ENCODE data around the gene APBA2.
A peak's percentile ranks its signal among the peaks of the same experiment; 100 is the strongest.

The APBA2 gene

DNA sequence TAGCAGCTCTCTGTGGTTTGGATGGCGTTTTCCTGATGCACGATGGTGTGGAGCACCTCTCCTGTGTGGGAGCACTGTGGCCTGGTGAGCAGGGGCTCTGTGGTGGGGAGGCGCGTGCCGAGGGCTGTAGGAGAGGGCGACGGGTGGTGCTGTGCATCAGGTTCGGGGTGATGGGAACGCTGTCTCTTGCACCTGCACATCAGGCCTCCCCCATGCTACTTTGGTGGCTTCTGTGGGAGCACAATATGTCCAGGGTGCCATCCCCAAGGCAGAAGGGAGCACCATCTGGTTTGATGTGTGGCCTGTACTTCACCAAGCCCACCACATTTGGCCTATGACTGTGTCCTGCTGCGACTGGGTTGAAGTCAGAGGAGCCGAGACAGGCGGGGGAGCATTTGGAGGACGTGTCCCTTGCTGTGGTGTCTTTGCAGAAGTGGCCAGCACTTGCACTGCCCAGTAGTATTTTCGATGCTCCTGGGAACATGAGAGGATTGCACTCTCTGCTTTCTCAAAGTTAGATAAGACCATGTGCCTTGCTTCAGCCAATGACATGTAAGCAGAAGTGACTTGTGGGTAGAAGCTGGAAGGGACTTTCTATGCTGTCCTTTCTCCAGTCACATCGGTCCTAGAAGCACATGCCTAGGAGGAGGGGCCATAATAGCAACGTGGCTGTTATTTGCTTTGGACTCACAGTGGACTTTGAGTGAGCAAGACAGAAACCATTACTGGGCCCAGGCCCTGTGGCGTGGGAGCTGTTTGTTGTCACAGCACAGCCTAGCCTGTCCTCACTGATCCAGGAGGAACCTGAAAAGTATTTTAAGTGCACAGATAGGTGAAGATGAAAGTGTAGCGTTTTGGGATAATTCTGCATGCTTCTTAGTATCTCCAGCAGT is 72.1 kb downstream of the APBA2 start:
- no peak for DNase-seq (ENCODE audit: low read depth in 3 of 3)

- DNase-seq (ENCODE audit: low read depth in 3 of 3), result no peak
Measured at GRCh38 chr15:28959326-28959725, 73.6 kb downstream of the APBA2 start.

DNA sequence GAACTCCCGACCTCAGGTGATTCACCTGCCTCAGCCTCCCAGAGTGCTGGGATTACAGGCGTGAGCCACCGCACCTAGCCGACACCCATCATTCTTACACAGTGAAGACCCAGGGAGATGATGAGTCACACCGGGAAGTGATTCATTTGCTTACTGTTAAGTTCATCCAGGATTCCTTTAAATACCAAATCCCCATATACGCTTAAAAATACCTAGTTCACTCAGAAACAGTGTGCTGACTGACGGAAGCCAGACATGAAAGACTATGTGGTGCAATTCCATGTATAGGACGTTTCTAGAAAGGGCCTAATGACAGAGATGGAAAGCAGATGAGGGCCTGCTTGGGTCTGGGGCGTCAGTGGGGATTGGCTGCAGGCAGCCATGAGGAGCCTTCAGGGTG is 75.2 kb downstream of the APBA2 start:
- DNase-seq (ENCODE audit: low read depth in 3 of 3), result no peak

DNA sequence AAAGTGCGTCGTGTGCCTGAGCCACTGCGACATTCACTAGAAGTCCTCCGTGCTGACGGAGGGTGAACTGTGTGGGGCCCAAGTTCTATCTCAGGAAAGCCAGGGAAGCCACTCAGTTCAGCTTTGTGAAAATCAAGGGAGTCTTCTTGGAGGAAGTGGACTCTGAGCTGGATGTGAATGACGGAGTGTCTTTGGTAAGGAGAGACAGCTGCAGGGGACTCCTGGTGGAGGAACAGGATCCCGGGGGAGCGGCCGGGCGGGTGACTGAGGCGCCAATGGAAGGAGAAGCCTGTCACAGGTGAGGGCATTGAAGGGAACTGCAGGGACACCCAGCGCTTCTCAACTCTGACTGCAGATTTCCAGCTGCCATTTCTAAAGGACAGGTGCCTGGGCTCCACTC is 75.6 kb downstream of the APBA2 start:
- DNase-seq (ENCODE audit: low read depth in 3 of 3), result no peak

- DNase-seq (ENCODE audit: low read depth in 3 of 3), result no peak
Measured at GRCh38 chr15:28962851-28963710, 77.3 kb downstream of the APBA2 start.

- no peak for DNase-seq (ENCODE audit: low read depth in 3 of 3)
Measured at GRCh38 chr15:28963711-28964081, 77.9 kb downstream of the APBA2 start.

DNA sequence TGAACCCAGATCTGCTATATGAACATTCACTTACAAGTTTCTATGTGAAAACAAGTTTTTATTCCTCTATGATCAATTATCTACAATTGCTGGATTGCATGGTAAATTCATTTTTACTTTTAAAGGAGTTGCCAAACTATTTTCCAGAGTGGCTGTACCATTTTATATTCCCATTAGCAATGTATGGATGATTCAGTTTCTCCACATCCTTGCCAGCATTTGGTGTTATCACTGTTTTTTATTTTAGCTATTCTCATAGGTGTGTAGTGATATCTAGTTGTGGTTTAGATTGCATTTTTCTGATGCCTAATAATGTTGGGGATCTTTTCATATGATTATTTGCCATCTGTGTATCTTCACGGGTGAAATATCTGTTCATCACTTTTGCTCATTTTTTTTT is 78.3 kb downstream of the APBA2 start:
- DNase-seq (ENCODE audit: low read depth in 3 of 3), result no peak

- DNase-seq (ENCODE audit: low read depth in 3 of 3), result no peak
Measured at GRCh38 chr15:28967066-28967465, 81.3 kb downstream of the APBA2 start.

DNA sequence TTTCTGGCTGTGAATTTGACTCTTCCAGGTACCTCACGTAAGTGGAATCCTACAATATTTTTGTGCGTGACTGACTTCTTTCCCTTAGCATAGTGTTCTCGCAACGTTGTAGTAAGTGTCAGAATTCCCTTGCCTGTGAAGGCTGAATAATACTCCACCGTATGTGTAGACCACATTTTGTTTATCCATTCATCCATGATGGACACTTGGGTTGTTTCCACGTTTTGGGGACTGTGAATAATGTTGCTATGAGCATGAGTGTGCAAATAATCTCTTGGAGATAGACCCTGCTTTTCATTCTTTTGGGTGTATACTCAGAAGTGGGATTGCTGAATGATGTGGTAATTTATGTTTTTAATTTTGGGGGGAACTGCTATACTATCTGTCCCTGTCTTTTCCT is 82.2 kb downstream of the APBA2 start:
- no peak for DNase-seq (ENCODE audit: low read depth in 3 of 3)

- no peak for DNase-seq (ENCODE audit: low read depth in 3 of 3)
Measured at GRCh38 chr15:28969511-28970085, 83.8 kb downstream of the APBA2 start.

DNA sequence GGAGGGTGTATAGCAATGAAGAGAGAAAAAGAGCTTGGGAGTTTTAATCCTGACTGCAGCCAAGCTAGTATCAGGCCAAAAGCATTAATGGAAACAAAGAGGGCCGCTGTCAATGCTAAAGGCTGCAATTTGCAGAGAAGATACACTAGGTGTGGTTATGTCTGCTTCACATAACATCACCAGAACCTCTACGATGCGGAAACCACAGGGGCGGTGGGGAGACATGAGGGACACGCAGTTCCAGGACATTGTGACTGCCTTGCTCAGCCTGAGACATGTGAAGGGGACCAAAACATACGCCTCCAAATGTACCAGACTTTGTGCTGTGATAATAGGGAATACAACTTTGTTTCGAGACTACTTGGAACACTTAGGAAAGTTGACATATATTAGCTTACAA is 88.4 kb downstream of the APBA2 start:
- DNase-seq (ENCODE audit: low read depth in 3 of 3), result no peak

DNA sequence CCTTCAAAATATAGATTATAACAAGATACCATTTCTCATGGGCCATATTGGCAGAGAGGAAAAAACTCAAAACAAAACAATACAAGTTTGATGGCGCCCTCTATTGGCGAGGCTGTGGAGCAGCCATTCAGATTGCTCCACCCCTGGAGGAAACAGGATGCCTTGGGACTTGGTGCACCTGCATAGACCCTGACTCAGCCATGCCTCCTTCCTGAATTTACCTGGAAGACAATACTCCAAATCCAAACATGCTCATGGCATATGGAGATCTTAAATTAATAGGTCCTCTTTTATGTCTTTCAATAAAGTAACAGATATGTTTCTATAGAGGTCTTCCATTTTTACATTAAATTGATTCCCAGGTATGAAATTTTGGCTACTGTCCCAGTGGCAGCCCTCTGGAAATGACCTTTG is 90.0 kb downstream of the APBA2 start:
- DNase-seq (ENCODE audit: low read depth in 3 of 3), result peak in 2 of 3 donors; percentile 62 to 70

GRCh38 chr15:28977377-28978010 is 91.7 kb downstream of the APBA2 start:
- no peak for DNase-seq (ENCODE audit: low read depth in 3 of 3)

DNA sequence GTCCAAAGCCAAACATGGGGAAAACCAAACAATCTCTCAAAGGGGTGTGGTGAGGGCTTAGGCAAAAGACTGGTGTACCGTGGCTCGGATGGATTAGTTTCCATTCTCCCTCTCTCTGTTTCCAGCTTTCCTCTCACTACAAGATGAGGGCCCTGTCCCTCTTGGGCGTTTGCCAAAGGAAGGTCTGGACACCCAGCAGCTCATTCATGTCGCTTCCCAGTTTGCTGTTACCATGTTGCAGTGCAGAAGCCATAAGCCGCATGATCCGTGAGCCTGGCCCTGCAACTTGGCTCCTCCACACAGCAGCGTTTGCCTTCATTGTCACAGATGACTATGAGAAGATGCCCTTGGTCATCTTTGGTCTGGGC is 92.2 kb downstream of the APBA2 start:
- DNase-seq (ENCODE audit: low read depth in 3 of 3), result no peak

DNA sequence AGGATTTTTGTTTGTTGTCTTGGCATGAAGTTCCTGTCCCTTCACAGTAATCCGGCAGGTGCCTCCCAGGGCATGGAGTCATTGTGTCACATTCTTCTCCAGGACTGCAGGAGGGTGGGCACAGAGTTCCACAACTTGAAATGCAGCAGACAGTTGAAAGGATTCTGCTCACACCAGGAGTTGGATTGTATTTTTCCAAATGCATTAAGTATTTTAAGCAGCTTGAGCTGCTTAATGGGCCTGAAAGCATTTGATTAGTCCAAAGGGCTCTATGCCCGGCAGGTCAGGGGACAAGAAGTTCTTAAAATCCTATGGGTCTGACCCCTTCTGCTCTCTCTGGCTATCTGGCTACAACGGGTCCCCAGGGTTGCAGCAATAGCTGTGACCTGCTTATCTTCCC is 92.9 kb downstream of the APBA2 start:
- no peak for DNase-seq (ENCODE audit: low read depth in 3 of 3)

- no peak for DNase-seq (ENCODE audit: low read depth in 3 of 3)
Measured at GRCh38 chr15:28979208-28979841, 93.6 kb downstream of the APBA2 start.

- DNase-seq (ENCODE audit: low read depth in 3 of 3), result no peak
Measured at GRCh38 chr15:28980709-28981350, 95.1 kb downstream of the APBA2 start.

DNA sequence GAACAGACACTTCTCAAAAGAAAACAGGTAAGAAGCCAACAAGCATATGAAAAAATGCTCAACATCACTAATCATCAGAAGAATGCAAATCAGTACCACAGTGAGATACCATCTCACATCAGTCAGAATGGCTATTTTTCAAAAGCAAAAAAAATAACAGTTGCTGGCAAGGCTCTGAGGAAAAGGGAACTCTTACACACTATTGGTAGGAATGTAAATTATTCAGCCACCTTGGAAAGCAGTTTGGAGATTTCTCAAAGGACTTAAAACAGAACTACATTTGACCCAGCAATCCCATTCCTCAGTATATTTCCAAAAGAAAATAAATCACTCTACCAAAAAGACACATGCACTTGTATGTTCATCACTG is 95.6 kb downstream of the APBA2 start:
- no peak for DNase-seq (ENCODE audit: low read depth in 3 of 3)

GRCh38 chr15:28981921-28982320 is 96.1 kb downstream of the APBA2 start:
- DNase-seq (ENCODE audit: low read depth in 3 of 3), result no peak

- no peak for DNase-seq (ENCODE audit: low read depth in 3 of 3)
Measured at GRCh38 chr15:28982886-28983285, 97.1 kb downstream of the APBA2 start.

Data from stimulated activated CD4-positive, alpha-beta T cell treated with anti-CD3 and anti-CD28 coated beads, TNF-alpha, amount 100 ng/mL, for 48 hours (primary cell).